Gastrocnemius medialis (tissue), 4 donors: ENCODE measurements around the gene MED12L.

Source experiments
- CTCF ChIP-seq, 5 experiments: fragments of 450-650 bp in 3 of 5; fragments of 200-600 bp in 2 of 5; sonication (generic) in 2 of 5; IDR thresholded peaks in 4 of 5; conservative IDR thresholded peaks in 1 of 5; 1 replicate in 4 of 5; 2 replicates in 1 of 5; pipeline ENCODE4 v1.5.1; 2016 to 2019; ENCODE audit warnings: antibody characterized with exemption in 5 of 5, mild to moderate bottlenecking in 3 of 5, moderate library complexity in 3 of 5
- POLR2A ChIP-seq, 2 donors: fragments of 450-650 bp; IDR thresholded peaks; one replicate each; pipeline ENCODE4 v1.6.1; 2017; ENCODE audit warnings: antibody characterized with exemption in 2 of 2, mild to moderate bottlenecking in 2 of 2, moderate library complexity in 2 of 2

- TF ChIP-seq CTCF (IDR thresholded peaks at IDR 0.05 in 4 of 5, conservative IDR thresholded peaks at IDR 0.05 in 1 of 5) (no peak), POLR2A (IDR thresholded peaks at IDR 0.05) (no peak)
These were observed 337.6 kb downstream of the MED12L start for GRCh38 chr3:151423091-151423490.
